GM12878 (cell line): Measurements from ENCODE around the gene CCT6A. TPM values are rescaled to one million over a fixed set of nuclear protein-coding genes. Genes with fewer than 3 reads are reported as not detected.

Source experiments
- ATAC-seq: fragments of 200-7000 bp; cut with Tn5 transposase; 3 replicates; pipeline ENCODE4 v1.9.1; 2020; ENCODE audit warnings: mild to moderate bottlenecking, moderate library complexity
- BruUV-seq: library from RNA; stranded (reverse); fragments of 400-500 nt; replicated peaks from 2 replicates; lab custom pipeline; 2021; lab: Mats Ljungman, UMichigan
- CTCF ChIA-PET: fragments of 300-600 bp; sonication (Branson Sonifier 250); formaldehyde crosslinking; extraction: SDS; loops from one replicate; lab custom pipeline; 2021; ENCODE audit warnings: inconsistent platforms; lab: Yijun Ruan, JAX
- POLR2A ChIA-PET: fragments of 350-600 bp; formaldehyde crosslinking; extraction: SDS; loops from one replicate; lab custom pipeline; 2021; ENCODE audit warnings: inconsistent platforms; lab: Charles Lee
- RAD21 ChIA-PET: fragments of 300-600 bp; sonication (Branson Sonifier 250); formaldehyde crosslinking; loops from one replicate; lab custom pipeline; 2023; ENCODE audit warnings: antibody characterized with exemption; ENCODE audit not compliant: unreplicated experiment; lab: Charles Lee
- SMC1A ChIA-PET: fragments of 300-600 bp; sonication (Branson Sonifier 250); formaldehyde crosslinking; loops from one replicate; lab custom pipeline; 2023; ENCODE audit not compliant: unreplicated experiment, uncharacterized antibody; lab: Charles Lee
- DNase-seq: peaks from one replicate; pipeline ENCODE4 v3.0.0-alpha.2; 2011; ENCODE audit warnings: low read depth, low spot score
- FAIRE-seq: peaks from 3 replicates; lab custom pipeline; 2011; peaks lifted over from hg19 to GRCh38; lab: Jason Lieb, UNC
- H2AFZ ChIP-seq: 2 replicates; pipeline ENCODE4 v1.6.0; 2011; ENCODE audit warnings: low read depth, low read length, control low read depth; ENCODE audit not compliant: control insufficient read depth
- H3K27ac ChIP-seq: 2 replicates; pipeline ENCODE4 v1.5.1; 2011; ENCODE audit warnings: control low read depth; ENCODE audit not compliant: control insufficient read depth, insufficient read depth
- H3K27me3 ChIP-seq, 2 experiments: replicated peaks in 1 of 2; 2 replicates each; pipeline versions ENCODE4 v1.6.0 to v1.6.1; 2011; ENCODE audit warnings: low read length in 1 of 2; ENCODE audit not compliant: control insufficient read depth in 2 of 2, insufficient read depth in 2 of 2
- H3K36me3 ChIP-seq, 2 experiments: 2 replicates each; pipeline ENCODE4 v1.5.1; 2011; ENCODE audit warnings: low read length in 1 of 2; ENCODE audit not compliant: control insufficient read depth in 2 of 2, insufficient read depth in 2 of 2
- H3K4me1 ChIP-seq: 2 replicates; pipeline ENCODE4 v1.6.1; 2011; ENCODE audit warnings: mild to moderate bottlenecking, low read length, moderate library complexity, mixed read lengths; ENCODE audit not compliant: control insufficient read depth, insufficient read depth
- H3K4me2 ChIP-seq: 2 replicates; pipeline ENCODE4 v1.6.0; 2011; ENCODE audit warnings: control low read depth; ENCODE audit not compliant: control insufficient read depth, insufficient read depth
- H3K4me3 ChIP-seq: fragments of 200-600 bp; sonication (generic); 2 replicates; pipeline ENCODE4 v1.5.1; 2016
- H3K79me2 ChIP-seq: 2 replicates; pipeline ENCODE4 v1.6.0; 2011; ENCODE audit warnings: low read length; ENCODE audit not compliant: control insufficient read depth, insufficient read depth
- H3K9ac ChIP-seq: 2 replicates; pipeline ENCODE4 v1.8.0; 2011; ENCODE audit warnings: low read length, control low read depth, mixed read lengths; ENCODE audit not compliant: control insufficient read depth, insufficient read depth
- H3K9me3 ChIP-seq: replicated peaks from 3 replicates; pipeline ENCODE4 v1.5.1; 2011; ENCODE audit warnings: mild to moderate bottlenecking, low read length; ENCODE audit not compliant: control insufficient read depth, insufficient read depth
- H4K20me1 ChIP-seq: 2 replicates; pipeline ENCODE4 v1.6.0; 2011; ENCODE audit not compliant: control insufficient read depth, insufficient read depth
- BHLHE40 ChIP-seq, 2 experiments: fragments of 450-650 bp in 1 of 2; IDR thresholded peaks; 2 replicates each; pipeline ENCODE4 v1.6.1; 2011 to 2017; ENCODE audit warnings: low read depth in 2 of 2, borderline replicate concordance in 1 of 2, improper control_type of control experiment in 1 of 2, low read length in 1 of 2, mild to moderate bottlenecking in 1 of 2
- BMI1 ChIP-seq: fragments of 450-650 bp; IDR thresholded peaks from 2 replicates; pipeline ENCODE4 v1.6.1; 2016; ENCODE audit warnings: mild to moderate bottlenecking, moderate library complexity, borderline replicate concordance
- E2F4 ChIP-seq: IDR thresholded peaks from 2 replicates; pipeline ENCODE4 v1.6.1; 2012; ENCODE audit warnings: low read depth, low read length, improper control_type of control experiment
- MXI1 ChIP-seq: fragments of 150-350 bp; IDR thresholded peaks from 2 replicates; pipeline ENCODE4 v1.6.1; 2011; ENCODE audit warnings: low read depth, mild to moderate bottlenecking, inconsistent platforms, low read length, improper control_type of control experiment
- MYB ChIP-seq: fragments of 150-350 bp; IDR thresholded peaks from 2 replicates; pipeline ENCODE4 v1.6.1; 2014; ENCODE audit warnings: mild to moderate bottlenecking, low read depth, low read length, borderline replicate concordance
- ZNF274 ChIP-seq: IDR thresholded peaks from one replicate; pipeline ENCODE4 v1.8.0; 2011; ENCODE audit not compliant: insufficient read length, insufficient read depth
- WGBS: methylation state at CpG from one replicate; pipeline ENCODE4 v1.1.6; 2016; ENCODE audit warnings: low lambda C conversion rate; ENCODE audit not compliant: insufficient replicate concordance, insufficient coverage; ENCODE audit errors: missing lambda C conversion rate; 5-methylcytosine and 5-hydroxymethylcytosine counted together
- in situ Hi-C: fragments of 300-500 bp; cut with MboI; formaldehyde crosslinking; loops from 9 replicates; pipeline ENCODE4 v1.14.3; 2018; ENCODE audit warnings: mixed read lengths
- intact Hi-C: fragments of 100-400 bp; cut with micrococcal nuclease; formaldehyde crosslinking; loops from one replicate; pipeline ENCODE4 v1.14.2; 2022; ENCODE audit not compliant: unreplicated experiment
- polyA plus RNA-seq, 11 experiments: library from polyadenylated mRNA; depleted of rRNA in 4 of 11; unstranded in 6 of 11; stranded (reverse) in 5 of 11; fragments of >200 nt; fragmentation: Nextera tagmentation in 4 of 11; fragmentation: Illumina TruSeq in 1 of 11; extraction: Ambion mirVana in 4 of 11; extraction: Trizol in 1 of 11; gene quantifications; 1 replicate in 1 of 11; 2 replicates in 10 of 11; pipeline versions ENCODE4 v1.2.1 to v1.2.3, GENCODE V29; 2011 to 2016; ENCODE audit warnings: inconsistent platforms in 2 of 11, missing spikeins in 2 of 11, low read depth in 1 of 11
- total RNA-seq, 4 experiments: library from RNA; depleted of rRNA in 3 of 4; stranded (reverse); fragments of >200 nt in 3 of 4; fragmentation: Illumina TruSeq in 1 of 4; extraction: Trizol in 1 of 4; gene quantifications; 2 replicates each; pipeline versions ENCODE4 v1.2.1 to v1.2.3, GENCODE V29; 2013 to 2021

Gene CCT6A
- total and polyA plus RNA-seq, 10 of the 15 experiments (the other 5 are each of a cell fraction or from before 2014, with no cell fraction given) = 191 to 480 (median 296) TPM

DNA sequence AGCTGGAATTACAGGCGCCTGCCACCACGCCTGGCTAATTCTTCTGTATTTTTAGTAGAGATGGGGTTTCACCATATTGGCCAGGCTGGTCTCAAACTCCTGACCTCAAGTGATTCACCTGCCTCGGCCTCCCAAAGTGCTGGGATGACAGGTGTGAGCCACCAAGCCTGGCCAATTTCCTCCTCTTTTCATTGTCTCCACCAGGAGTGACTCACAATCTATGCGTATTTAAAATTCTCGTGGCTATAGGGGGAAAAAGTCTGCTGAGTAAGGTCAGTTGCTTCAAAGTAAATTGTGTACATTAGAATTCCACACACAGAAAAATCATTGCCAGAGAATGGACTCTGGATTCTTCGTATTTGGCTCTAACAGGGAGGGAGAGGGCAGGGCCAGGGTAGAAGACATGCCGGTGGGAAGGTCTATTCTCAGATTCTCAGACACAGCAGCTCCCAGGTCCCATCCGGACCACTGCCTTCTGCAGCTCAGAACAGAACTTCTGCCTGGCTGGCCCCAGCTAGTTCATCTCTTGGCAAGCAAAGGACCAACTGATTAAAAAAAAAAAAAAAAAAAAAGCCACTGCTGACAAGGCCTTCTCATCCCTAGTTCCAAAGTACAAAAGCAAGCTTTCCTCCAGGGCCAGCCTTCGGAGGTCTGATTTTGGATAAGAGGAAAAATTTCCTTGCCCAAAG lies 22.5 kb upstream of the CCT6A start:
- TF ChIP-seq E2F4 (no peak), BMI1 (no peak), BHLHE40 (IDR thresholded peaks at IDR 0.05; ENCODE audit: borderline replicate concordance in 1 of 2, low read depth in 2 of 2, low read length in 1 of 2) (no peak), MYB (no peak), ZNF274 (no peak), MXI1 (no peak)
- FAIRE-seq (no peak), DNase-seq (no peak), ATAC-seq (no peak)
- no peaks in the 10 kb centered on the region for H3K9me3 ChIP-seq
- H3K27ac ChIP-seq = no peak overlapping the region
- ChIA-PET SMC1A (no interaction called here), CTCF (interaction anchor here (1.7 kb wide), 1 partner anchor 28 kb away, joined by 3 read pairs; no protein-coding TSS in a partner anchor), POLR2A (no interaction called here), RAD21 (interaction anchor here (0.7 kb wide), 1 partner anchor 20 kb away, joined by 3 read pairs; no protein-coding TSS in a partner anchor)
- H4K20me1 ChIP-seq = no peaks in the 10 kb centered on the region
- H3K27me3 ChIP-seq = no peaks in the 10 kb centered on the region
- intact Hi-C loops = no loop called here
- H3K4me2 ChIP-seq = no peak overlapping the region
- H3K79me2 ChIP-seq = no peaks in the 10 kb centered on the region; the same call in 1 of the 2 replicates
- 84% methylated on average over 8 of the region's 9 CpGs for WGBS
- no peak overlapping the region for H3K4me3 ChIP-seq
- in situ Hi-C loops = no loop called here
- no peak overlapping the region for H3K9ac ChIP-seq
- no peak overlapping the region for H2AFZ ChIP-seq
- no peaks in the 10 kb centered on the region for H3K4me1 ChIP-seq
- no TSS peak for BruUV-seq
- peaks cover 0 to 6% of the 10 kb centered on the region in 2 experiments; a peak in 1 of 4 replicates for H3K36me3 ChIP-seq
